OCI-LY1 (cell line): Measurements from ENCODE around the gene ZNF26.
A peak's percentile ranks its signal among the peaks of the same experiment; 100 is the strongest.
"Not testable (repeated sequence)": the region's sequence is repeated elsewhere in the genome, so short reads cannot be mapped to it uniquely, and the experiment has no call there.

Experiments used
- H2AFZ ChIP-seq: fragments of 200-600 bp; sonication (generic), shearing (Covaris generic); 2 replicates; pipeline ENCODE4 v1.6.0; 2014; ENCODE audit warnings: antibody characterized with exemption, mild to moderate bottlenecking, low read length
- H3F3A ChIP-seq: fragments of 200-600 bp; sonication (generic), shearing (Covaris generic); 2 replicates; pipeline ENCODE4 v1.6.0; 2014; ENCODE audit warnings: mild to moderate bottlenecking, antibody characterized with exemption, low read length, moderate library complexity; ENCODE audit not compliant: insufficient read depth
- H3K27ac ChIP-seq: fragments of 200-600 bp; sonication (generic); 2 replicates; pipeline ENCODE4 v1.5.1; 2014; ENCODE audit warnings: low read length, mixed run types, mild to moderate bottlenecking, low read depth; ENCODE audit not compliant: poor library complexity, severe bottlenecking
- H3K27me3 ChIP-seq: fragments of 200-600 bp; sonication (generic); 2 replicates; pipeline ENCODE4 v1.6.0; 2014; ENCODE audit warnings: antibody characterized with exemption, mild to moderate bottlenecking, low read length, moderate library complexity; ENCODE audit not compliant: insufficient read depth
- H3K36me3 ChIP-seq: fragments of 200-600 bp; sonication (generic); 2 replicates; pipeline ENCODE4 v1.6.1; 2014; ENCODE audit warnings: mild to moderate bottlenecking, antibody characterized with exemption, low read length, moderate library complexity, mixed read lengths; ENCODE audit not compliant: insufficient read depth
- H3K4me1 ChIP-seq: fragments of 200-600 bp; sonication (generic); 2 replicates; pipeline ENCODE4 v1.5.1; 2014; ENCODE audit warnings: mild to moderate bottlenecking, low read length, moderate library complexity; ENCODE audit not compliant: insufficient read depth, severe bottlenecking
- H3K4me2 ChIP-seq: fragments of 200-600 bp; sonication (generic), shearing (Covaris generic); 2 replicates; pipeline ENCODE4 v1.6.1; 2014; ENCODE audit warnings: low read length
- H3K4me3 ChIP-seq: fragments of 200-600 bp; sonication (generic); 2 replicates; pipeline ENCODE4 v1.5.1; 2014; ENCODE audit warnings: low read length, low read depth, mild to moderate bottlenecking, mixed read lengths; ENCODE audit not compliant: poor library complexity, severe bottlenecking
- H3K79me2 ChIP-seq: fragments of 200-600 bp; shearing (Covaris generic); 2 replicates; pipeline ENCODE4 v1.6.1; 2016; ENCODE audit warnings: mixed run types, low read length, mixed read lengths; ENCODE audit not compliant: insufficient read depth
- H3K9ac ChIP-seq: fragments of 200-600 bp; sonication (generic), shearing (Covaris generic); 2 replicates; pipeline ENCODE4 v1.6.1; 2014; ENCODE audit warnings: mild to moderate bottlenecking, low read length, mixed read lengths
- H3K9me2 ChIP-seq: fragments of 200-600 bp; sonication (generic), shearing (Covaris generic); 2 replicates; pipeline ENCODE4 v1.6.1; 2014; ENCODE audit warnings: low read depth, mild to moderate bottlenecking, low read length, mixed read lengths
- H3K9me3 ChIP-seq: fragments of 200-600 bp; shearing (Covaris generic); 2 replicates; pipeline ENCODE4 v1.6.1; 2014; ENCODE audit warnings: low read length, mixed read lengths
- H4K20me1 ChIP-seq: fragments of 200-600 bp; sonication (generic), shearing (Covaris generic); 2 replicates; pipeline ENCODE4 v1.6.0; 2016; ENCODE audit warnings: mild to moderate bottlenecking, low read length; ENCODE audit not compliant: insufficient read depth
- EZH2 ChIP-seq: fragments of 200-600 bp; sonication (generic), shearing (Covaris generic); IDR thresholded peaks from 2 replicates; pipeline ENCODE4 v1.8.0; 2017; ENCODE audit warnings: borderline replicate concordance, mixed run types, mild to moderate bottlenecking, antibody characterized with exemption, low read length, moderate library complexity, mixed read lengths
- TF ChIP-seq, protein P1 (sequence below): fragments of 200-600 bp; sonication (generic), shearing (Covaris generic); IDR thresholded peaks from 2 replicates; pipeline ENCODE4 v1.5.1; 2017; ENCODE audit warnings: mild to moderate bottlenecking, antibody characterized with exemption, low read length, moderate library complexity, mixed read lengths

ZNF26 gene

DNA sequence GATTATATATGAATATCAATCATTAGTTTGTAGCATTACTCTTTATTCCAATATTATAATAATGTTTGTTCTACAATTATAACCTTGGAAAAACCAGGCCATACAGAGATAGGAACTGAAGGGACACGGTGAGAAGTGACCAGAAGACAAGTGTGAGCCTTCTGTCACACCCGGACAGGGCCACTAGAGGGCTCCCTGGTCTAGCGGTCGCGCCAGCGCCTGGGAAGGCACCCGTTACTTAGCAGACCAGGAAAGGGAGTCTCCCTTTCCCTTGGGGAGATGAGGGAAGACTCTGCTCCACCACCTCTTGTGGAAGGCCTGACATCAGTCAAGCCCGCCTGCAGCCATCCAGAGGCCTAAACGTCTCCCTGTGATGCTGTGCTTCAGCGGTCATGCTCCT lies 22.2 kb upstream of the ZNF26 start:
- not testable (repeated sequence) for H4K20me1 ChIP-seq, H3K9ac ChIP-seq, H3F3A ChIP-seq, H3K4me3 ChIP-seq, H3K36me3 ChIP-seq, H3K4me1 ChIP-seq, H2AFZ ChIP-seq, H3K9me2 ChIP-seq, H3K4me2 ChIP-seq, H3K27ac ChIP-seq, H3K79me2 ChIP-seq, H3K27me3 ChIP-seq
- TF ChIP-seq, protein P1, sequence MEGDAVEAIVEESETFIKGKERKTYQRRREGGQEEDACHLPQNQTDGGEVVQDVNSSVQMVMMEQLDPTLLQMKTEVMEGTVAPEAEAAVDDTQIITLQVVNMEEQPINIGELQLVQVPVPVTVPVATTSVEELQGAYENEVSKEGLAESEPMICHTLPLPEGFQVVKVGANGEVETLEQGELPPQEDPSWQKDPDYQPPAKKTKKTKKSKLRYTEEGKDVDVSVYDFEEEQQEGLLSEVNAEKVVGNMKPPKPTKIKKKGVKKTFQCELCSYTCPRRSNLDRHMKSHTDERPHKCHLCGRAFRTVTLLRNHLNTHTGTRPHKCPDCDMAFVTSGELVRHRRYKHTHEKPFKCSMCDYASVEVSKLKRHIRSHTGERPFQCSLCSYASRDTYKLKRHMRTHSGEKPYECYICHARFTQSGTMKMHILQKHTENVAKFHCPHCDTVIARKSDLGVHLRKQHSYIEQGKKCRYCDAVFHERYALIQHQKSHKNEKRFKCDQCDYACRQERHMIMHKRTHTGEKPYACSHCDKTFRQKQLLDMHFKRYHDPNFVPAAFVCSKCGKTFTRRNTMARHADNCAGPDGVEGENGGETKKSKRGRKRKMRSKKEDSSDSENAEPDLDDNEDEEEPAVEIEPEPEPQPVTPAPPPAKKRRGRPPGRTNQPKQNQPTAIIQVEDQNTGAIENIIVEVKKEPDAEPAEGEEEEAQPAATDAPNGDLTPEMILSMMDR: peak; percentile 26; the same call in 1 of the 2 replicates
- H3K9me3 ChIP-seq: peaks cover 13% of the 10 kb centered on the region

DNA sequence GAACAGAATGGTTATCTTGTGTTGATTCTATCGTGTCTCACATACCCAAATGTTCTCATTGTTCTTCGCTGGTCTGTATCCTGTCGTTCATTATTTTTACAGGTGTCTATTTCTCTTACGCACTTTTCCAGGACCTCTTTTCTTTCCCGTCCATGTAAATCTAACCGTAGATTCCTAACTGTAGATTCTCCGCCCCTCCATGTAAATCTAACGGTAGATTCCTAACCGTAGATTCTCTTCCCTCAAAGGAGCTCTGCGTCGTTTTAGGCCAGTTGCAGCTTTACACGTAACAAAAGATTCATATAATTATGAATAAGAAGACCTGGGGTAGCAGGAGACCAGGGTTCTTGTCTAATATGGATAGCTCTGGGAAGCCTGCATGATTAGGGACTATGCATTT lies 20.4 kb upstream of the ZNF26 start:
- Histone ChIP-seq H2AFZ (no peak overlapping the region), H3K9me2 (no peaks in the 10 kb centered on the region), H3K27ac (no peak overlapping the region), H3K4me2 (no peak overlapping the region), H3K27me3 (no peaks in the 10 kb centered on the region), H3K9ac (no peak overlapping the region), H3K4me3 (no peak overlapping the region), H4K20me1 (no peaks in the 10 kb centered on the region), H3K4me1 (no peaks in the 10 kb centered on the region), H3F3A (no peaks in the 10 kb centered on the region), H3K36me3 (no peaks in the 10 kb centered on the region), H3K9me3 (peaks cover 13% of the 10 kb centered on the region), H3K79me2 (no peaks in the 10 kb centered on the region)
- TF ChIP-seq, protein P1: no peak
- TF ChIP-seq EZH2: no peak

DNA sequence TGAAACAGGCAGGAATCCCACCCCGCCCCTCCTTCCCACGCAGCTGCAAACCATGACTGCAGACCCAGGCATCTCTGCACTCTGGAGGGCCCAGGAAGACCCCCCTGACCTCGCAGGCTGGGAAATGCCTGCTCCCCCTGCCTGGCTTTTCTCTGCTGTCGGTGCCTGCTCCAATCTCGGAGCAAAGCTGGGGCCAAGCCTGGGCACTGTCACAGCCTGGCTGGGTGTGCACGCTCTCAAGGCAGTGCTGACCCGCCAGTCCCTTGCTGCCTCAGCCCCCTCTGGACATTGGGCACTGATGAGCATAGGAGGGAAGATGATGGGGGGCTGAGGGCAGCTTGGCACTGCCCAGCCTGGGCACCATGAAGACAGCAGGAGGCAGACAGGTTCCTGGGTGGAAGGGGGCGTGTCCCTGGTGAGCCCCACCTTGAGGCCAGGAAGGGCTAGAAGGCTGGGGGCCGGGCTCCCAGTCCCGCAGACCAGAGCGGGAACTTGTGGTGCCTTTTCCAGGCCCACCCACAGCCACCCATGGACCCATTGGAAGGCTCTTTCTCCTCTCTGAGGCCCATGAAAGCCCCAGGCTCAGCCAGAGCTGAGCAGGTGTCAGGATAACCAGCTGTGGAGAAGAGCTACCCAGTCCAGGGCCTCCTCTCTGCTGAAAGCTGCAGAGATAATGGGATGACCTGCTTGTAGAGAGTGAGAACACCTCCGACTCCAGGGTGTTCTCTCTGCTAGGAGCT lies 19.3 kb upstream of the ZNF26 start:
- Histone ChIP-seq H4K20me1 (no peaks in the 10 kb centered on the region), H2AFZ (no peak overlapping the region), H3K27ac (no peak overlapping the region), H3K9ac (no peak overlapping the region), H3K4me3 (no peak overlapping the region), H3K4me1 (no peaks in the 10 kb centered on the region), H3K79me2 (no peaks in the 10 kb centered on the region), H3K9me2 (no peaks in the 10 kb centered on the region), H3F3A (no peaks in the 10 kb centered on the region), H3K27me3 (no peaks in the 10 kb centered on the region), H3K9me3 (peaks cover 13% of the 10 kb centered on the region), H3K36me3 (no peaks in the 10 kb centered on the region), H3K4me2 (no peak overlapping the region)
- TF ChIP-seq, protein P1: no peak
- no peak for TF ChIP-seq EZH2
